Trophoblast cell (in vitro differentiated cells and primary cell): Measurements from ENCODE around the gene FAM227B.

Experiments
- DNase-seq, 2 donors: peaks; one replicate each; pipeline ENCODE4 v3.0.0-alpha.2; 2016
- H2AFZ ChIP-seq: 2 replicates; pipeline ENCODE4 v1.6.1; 2013; ENCODE audit warnings: low read length, moderate library complexity, mild to moderate bottlenecking; ENCODE audit not compliant: insufficient read depth, poor library complexity
- H2AK5ac ChIP-seq: 2 replicates; pipeline ENCODE4 v1.6.1; 2013; ENCODE audit warnings: mild to moderate bottlenecking, low read length
- H2BK120ac ChIP-seq: 2 replicates; pipeline ENCODE4 v1.6.1; 2013; ENCODE audit warnings: low read length, mild to moderate bottlenecking, moderate library complexity; ENCODE audit not compliant: insufficient read depth, poor library complexity
- H2BK12ac ChIP-seq: 2 replicates; pipeline ENCODE4 v1.6.1; 2013; ENCODE audit warnings: mild to moderate bottlenecking, low read length, moderate library complexity
- H2BK5ac ChIP-seq: 2 replicates; pipeline ENCODE4 v1.6.1; 2013; ENCODE audit warnings: low read length, low read depth, moderate library complexity, mild to moderate bottlenecking; ENCODE audit not compliant: poor library complexity
- H3K14ac ChIP-seq: 2 replicates; pipeline ENCODE4 v1.6.1; 2013; ENCODE audit warnings: mild to moderate bottlenecking, low read length
- H3K18ac ChIP-seq: 2 replicates; pipeline ENCODE4 v1.6.1; 2013; ENCODE audit warnings: mild to moderate bottlenecking, low read length
- H3K23ac ChIP-seq: 2 replicates; pipeline ENCODE4 v1.6.1; 2013; ENCODE audit warnings: low read length
- H3K27ac ChIP-seq: 2 replicates; pipeline ENCODE4 v1.5.1; 2013; ENCODE audit warnings: low read depth, mild to moderate bottlenecking, inconsistent platforms, low read length, moderate library complexity
- H3K27me3 ChIP-seq: 2 replicates; pipeline ENCODE4 v1.6.1; 2013; ENCODE audit warnings: inconsistent platforms, mild to moderate bottlenecking, low read length, moderate library complexity; ENCODE audit not compliant: insufficient read depth
- H3K36me3 ChIP-seq, 2 experiments: 1 replicate in 1 of 2; 2 replicates in 1 of 2; pipeline ENCODE4 v1.6.1; 2013; ENCODE audit warnings: low read length in 2 of 2, mild to moderate bottlenecking in 2 of 2, moderate library complexity in 1 of 2; ENCODE audit not compliant: insufficient read depth in 2 of 2, control insufficient read depth in 1 of 2
- H3K4ac ChIP-seq: 2 replicates; pipeline ENCODE4 v1.6.1; 2013; ENCODE audit warnings: low read depth, mild to moderate bottlenecking, low read length, moderate library complexity
- H3K4me1 ChIP-seq, 2 experiments: 1 replicate in 1 of 2; 2 replicates in 1 of 2; pipeline ENCODE4 v1.6.1; 2013; ENCODE audit warnings: low read length in 2 of 2, mild to moderate bottlenecking in 2 of 2, moderate library complexity in 1 of 2; ENCODE audit not compliant: insufficient read depth in 2 of 2, control insufficient read depth in 1 of 2
- H3K4me2 ChIP-seq: 2 replicates; pipeline ENCODE4 v1.6.1; 2013; ENCODE audit warnings: inconsistent platforms, mild to moderate bottlenecking, low read length, moderate library complexity
- H3K4me3 ChIP-seq: 2 replicates; pipeline ENCODE4 v1.5.1; 2013; ENCODE audit warnings: mild to moderate bottlenecking, low read depth, low read length, inconsistent platforms
- H3K79me1 ChIP-seq: one replicate; pipeline ENCODE4 v1.6.1; 2013; ENCODE audit warnings: low read length
- H3K79me2 ChIP-seq: 2 replicates; pipeline ENCODE4 v1.6.1; 2013; ENCODE audit warnings: low read length, mild to moderate bottlenecking; ENCODE audit not compliant: control insufficient read depth, insufficient read depth, poor library complexity
- H3K9ac ChIP-seq: 2 replicates; pipeline ENCODE4 v1.6.1; 2013; ENCODE audit warnings: mild to moderate bottlenecking, low read length
- H3K9me3 ChIP-seq: 2 replicates; pipeline ENCODE4 v1.6.1; 2013; ENCODE audit warnings: low read depth, mild to moderate bottlenecking, control low read depth, inconsistent platforms, low read length; ENCODE audit not compliant: insufficient read depth
- H4K12ac ChIP-seq: 2 replicates; pipeline ENCODE4 v1.6.1; 2013; ENCODE audit warnings: low read depth, mild to moderate bottlenecking, low read length, moderate library complexity
- H4K8ac ChIP-seq: 2 replicates; pipeline ENCODE4 v1.6.1; 2013; ENCODE audit warnings: low read depth, mild to moderate bottlenecking, low read length, moderate library complexity
- H4K91ac ChIP-seq: one replicate; pipeline ENCODE4 v1.6.1; 2013; ENCODE audit warnings: low read depth, mild to moderate bottlenecking, low read length, moderate library complexity
- WGBS: extraction: QIAGEN DNeasy Blood & Tissue Kit; methylation state at CpG from one replicate; pipeline ENCODE4 v1.1.7; 2013; ENCODE audit warnings: missing lambda C conversion rate; ENCODE audit not compliant: insufficient read length, insufficient coverage; ENCODE audit errors: extremely low coverage; 5-methylcytosine and 5-hydroxymethylcytosine counted together

Gene FAM227B

GRCh38 chr15:49415638-49416037 lies 205.0 kb downstream of the FAM227B start:
- Histone ChIP-seq H3K4ac (no peak overlapping the region), H3K14ac (no peak overlapping the region), H3K23ac (no peak overlapping the region), H2AK5ac (no peak overlapping the region), H2BK12ac (no peak overlapping the region), H4K12ac (no peak overlapping the region), H2BK5ac (no peak overlapping the region), H2AFZ (no peak overlapping the region), H4K8ac (no peak overlapping the region), H3K18ac (no peak overlapping the region), H3K79me2 (no peaks in the 10 kb centered on the region), H3K4me3 (no peak overlapping the region), H3K36me3 (peaks cover 0 to 1% of the 10 kb centered on the region in 2 experiments), H3K9me3 (no peaks in the 10 kb centered on the region), H4K91ac (no peak overlapping the region), H3K79me1 (no peaks in the 10 kb centered on the region), H2BK120ac (no peak overlapping the region), H3K27ac (no peak overlapping the region), H3K9ac (no peak overlapping the region), H3K27me3 (no peaks in the 10 kb centered on the region), H3K4me1 (no peaks in the 10 kb centered on the region), H3K4me2 (no peak overlapping the region)
- DNase-seq: no peak
- no CpG with 5 or more reads among the region's 1 CpG for WGBS

- no peak overlapping the region for H4K12ac ChIP-seq
- no peak overlapping the region for H3K27ac ChIP-seq
- no peak overlapping the region for H3K4me2 ChIP-seq
- DNase-seq: no peak
- no peaks in the 10 kb centered on the region for H3K79me1 ChIP-seq
- H2AK5ac ChIP-seq: no peak overlapping the region
- no peak overlapping the region for H2BK120ac ChIP-seq
- peaks cover 0 to 1% of the 10 kb centered on the region in 2 experiments for H3K36me3 ChIP-seq
- no peak overlapping the region for H3K18ac ChIP-seq
- H2AFZ ChIP-seq: no peak overlapping the region
- no peaks in the 10 kb centered on the region for H3K9me3 ChIP-seq
- H4K91ac ChIP-seq: no peak overlapping the region
- H3K27me3 ChIP-seq: no peaks in the 10 kb centered on the region
- no peak overlapping the region for H3K4ac ChIP-seq
- no peak overlapping the region for H3K4me3 ChIP-seq
- no peak overlapping the region for H2BK12ac ChIP-seq
- no peak overlapping the region for H3K9ac ChIP-seq
- no peaks in the 10 kb centered on the region for H3K4me1 ChIP-seq
- H4K8ac ChIP-seq: no peak overlapping the region
- no peaks in the 10 kb centered on the region for H3K79me2 ChIP-seq
- no peak overlapping the region for H3K23ac ChIP-seq
- no peak overlapping the region for H3K14ac ChIP-seq
- H2BK5ac ChIP-seq: no peak overlapping the region
Measured at GRCh38 chr15:49415149-49415548, 205.5 kb downstream of the FAM227B start.

DNA sequence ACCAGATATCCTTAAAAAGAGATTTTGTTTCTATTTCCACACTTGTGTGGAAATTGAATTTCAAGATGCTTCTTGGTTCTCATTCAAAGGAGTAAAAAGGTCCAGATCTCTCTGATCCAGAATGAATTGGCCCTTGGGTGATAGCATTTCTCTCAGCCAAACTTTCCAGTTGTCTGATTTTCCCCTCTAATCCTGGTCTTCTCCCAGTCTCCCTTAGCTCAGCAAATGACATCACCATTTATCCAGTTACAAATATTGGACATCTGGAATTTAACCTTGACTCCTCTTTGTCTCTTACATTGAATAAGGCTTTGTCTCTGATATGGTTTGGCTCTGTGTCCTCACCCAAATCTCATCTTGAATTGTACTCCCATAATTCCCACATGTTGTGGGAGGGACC lies 207.8 kb downstream of the FAM227B start:
- no peak overlapping the region for H2BK5ac ChIP-seq

DNA sequence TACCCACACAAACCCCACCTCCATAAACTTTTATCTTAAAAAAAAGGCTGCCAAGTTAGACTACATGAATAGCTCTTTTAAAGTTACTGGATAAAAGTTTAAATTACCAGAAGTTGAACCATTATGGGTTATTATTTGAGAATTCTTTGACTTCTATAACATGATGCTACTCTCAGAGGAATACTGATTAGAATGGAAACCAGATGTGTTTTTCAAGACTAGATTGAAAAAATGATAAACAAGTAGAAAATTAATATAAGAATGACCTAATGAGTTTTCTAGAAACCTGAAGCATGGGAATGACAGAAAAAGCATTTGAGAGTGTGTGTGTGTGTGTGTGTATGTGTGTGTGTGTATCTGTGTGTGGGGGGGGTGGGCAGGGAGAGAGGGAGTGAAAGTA lies 210.0 kb downstream of the FAM227B start:
- Histone ChIP-seq H3K79me1 (no peaks in the 10 kb centered on the region), H3K4me2 (no peak overlapping the region), H3K23ac (no peak overlapping the region), H3K4me1 (no peaks in the 10 kb centered on the region), H3K9ac (no peak overlapping the region), H3K9me3 (peaks cover 2% of the 10 kb centered on the region), H4K12ac (no peak overlapping the region), H2AK5ac (no peak overlapping the region), H3K27me3 (no peaks in the 10 kb centered on the region), H3K79me2 (no peaks in the 10 kb centered on the region), H3K27ac (no peak overlapping the region), H3K4ac (no peak overlapping the region), H3K18ac (no peak overlapping the region), H2BK5ac (no peak overlapping the region), H2BK120ac (no peak overlapping the region), H3K36me3 (no peaks in the 10 kb centered on the region), H3K14ac (no peak overlapping the region), H2AFZ (no peak overlapping the region), H3K4me3 (no peak overlapping the region), H2BK12ac (no peak overlapping the region), H4K8ac (no peak overlapping the region), H4K91ac (no peak overlapping the region)
- no peak for DNase-seq

More for the DNA sequence above, 207.8 kb downstream of the FAM227B start:
- Histone ChIP-seq H3K14ac (no peak overlapping the region), H3K4me3 (no peak overlapping the region), H2AFZ (no peak overlapping the region), H3K9ac (no peak overlapping the region), H3K4ac (no peak overlapping the region), H2AK5ac (no peak overlapping the region), H3K4me2 (no peak overlapping the region), H3K79me1 (no peaks in the 10 kb centered on the region), H3K27ac (no peak overlapping the region), H4K8ac (no peak overlapping the region), H3K18ac (no peak overlapping the region), H3K4me1 (no peaks in the 10 kb centered on the region), H3K79me2 (no peaks in the 10 kb centered on the region), H3K36me3 (peaks cover 0 to 1% of the 10 kb centered on the region in 2 experiments), H4K91ac (no peak overlapping the region), H3K9me3 (no peaks in the 10 kb centered on the region), H2BK12ac (no peak overlapping the region), H2BK120ac (no peak overlapping the region), H4K12ac (no peak overlapping the region), H3K27me3 (no peaks in the 10 kb centered on the region), H3K23ac (no peak overlapping the region)
- no peak for DNase-seq
